SU-DHL-6 (cell line): ENCODE results near the gene IDI2.
A peak's percentile ranks its signal among the peaks of the same experiment; 100 is the strongest.

Experiments used
- H2AFZ ChIP-seq: fragments of 200-600 bp; sonication (generic); 2 replicates; pipeline ENCODE4 v1.6.1; 2014; ENCODE audit warnings: low read depth, mild to moderate bottlenecking, moderate library complexity, mixed read lengths, antibody characterized with exemption, low read length; ENCODE audit not compliant: severe bottlenecking
- H3F3A ChIP-seq: fragments of 200-600 bp; shearing (Covaris generic); 2 replicates; pipeline ENCODE4 v1.6.0; 2016; ENCODE audit warnings: antibody characterized with exemption, mild to moderate bottlenecking; ENCODE audit not compliant: insufficient read depth
- H3K27ac ChIP-seq: fragments of 200-600 bp; sonication (generic); 2 replicates; pipeline ENCODE4 v1.5.1; 2016; ENCODE audit warnings: low read depth, mild to moderate bottlenecking, low read length, moderate library complexity, mixed read lengths
- H3K27me3 ChIP-seq: fragments of 200-600 bp; sonication (generic), shearing (Covaris generic); 2 replicates; pipeline ENCODE4 v1.6.0; 2014; ENCODE audit warnings: mild to moderate bottlenecking, low read length
- H3K36me3 ChIP-seq: fragments of 200-600 bp; sonication (generic); 2 replicates; pipeline ENCODE4 v1.6.1; 2014; ENCODE audit warnings: mild to moderate bottlenecking, low read length, mixed read lengths
- H3K4me2 ChIP-seq: fragments of 300-600, 200-600 bp; shearing (Covaris generic), sonication (generic); 2 replicates; pipeline ENCODE4 v1.6.0; 2014; ENCODE audit warnings: low read length, low read depth, mild to moderate bottlenecking; ENCODE audit not compliant: poor library complexity, severe bottlenecking
- H3K4me3 ChIP-seq: fragments of 200-600 bp; sonication (generic); 2 replicates; pipeline ENCODE4 v1.5.1; 2014; ENCODE audit warnings: antibody characterized with exemption, low read length, mild to moderate bottlenecking, mixed read lengths; ENCODE audit not compliant: insufficient read depth, poor library complexity, severe bottlenecking
- H3K79me2 ChIP-seq: fragments of 200-600 bp; sonication (generic); 2 replicates; pipeline ENCODE4 v1.6.1; 2014; ENCODE audit warnings: mild to moderate bottlenecking, low read length, moderate library complexity; ENCODE audit not compliant: insufficient read depth
- H3K9ac ChIP-seq: fragments of 200-600 bp; sonication (generic); 2 replicates; pipeline ENCODE4 v1.7.0; 2014; ENCODE audit warnings: mild to moderate bottlenecking, low read length
- H3K9me2 ChIP-seq: fragments of 200-600 bp; sonication (generic); replicated peaks from 2 replicates; pipeline ENCODE4 v1.6.1; 2014; ENCODE audit warnings: low read length; ENCODE audit not compliant: insufficient read depth
- H3K9me3 ChIP-seq: fragments of 200-600 bp; sonication (generic); 2 replicates; pipeline ENCODE4 v1.6.1; 2014; ENCODE audit warnings: low read length, mixed read lengths; ENCODE audit not compliant: insufficient read depth
- H4K20me1 ChIP-seq: fragments of 200-600 bp; sonication (generic); 2 replicates; pipeline ENCODE4 v1.6.1; 2014; ENCODE audit warnings: low read depth, mild to moderate bottlenecking, antibody characterized with exemption, low read length, moderate library complexity, mixed read lengths
- EZH2phosphoT487 ChIP-seq: fragments of 200-600 bp; sonication (generic), shearing (Covaris generic); conservative IDR thresholded peaks from 2 replicates; pipeline ENCODE4 v1.6.1; 2018; ENCODE audit warnings: mild to moderate bottlenecking, antibody characterized with exemption, low read length, moderate library complexity, mixed read lengths
- TF ChIP-seq, protein P1 (sequence below): fragments of 200-600 bp; sonication (generic); IDR thresholded peaks from one replicate; pipeline ENCODE4 v1.5.1; 2017; ENCODE audit warnings: antibody characterized with exemption, mild to moderate bottlenecking, low read length, moderate library complexity; ENCODE audit not compliant: insufficient read depth, poor library complexity, severe bottlenecking

The IDI2 gene

DNA sequence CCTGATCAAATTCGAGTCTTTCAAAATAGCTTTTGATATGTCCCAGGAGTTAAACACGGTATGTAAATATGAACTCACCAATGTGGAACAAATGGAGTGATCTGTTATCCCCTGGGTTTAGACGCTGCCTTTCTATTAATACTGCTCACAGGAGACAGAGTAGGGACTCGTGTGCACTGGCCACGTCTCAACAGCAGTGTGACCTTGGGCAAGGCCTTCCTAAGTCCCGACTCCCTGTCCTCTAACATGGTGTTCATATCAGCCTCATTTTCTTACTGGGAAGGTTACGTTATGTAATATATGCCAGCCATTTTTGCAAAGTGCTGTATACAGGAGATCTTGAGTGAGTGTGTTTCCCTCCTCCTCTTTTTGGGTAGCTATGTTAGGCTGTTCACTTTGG, 32.4 kb upstream of the IDI2 start:
- Histone ChIP-seq H3K27me3 (no peaks in the 10 kb centered on the region), H3K36me3 (peaks cover 12% of the 10 kb centered on the region; the same call in 1 of the 2 replicates), H3K9me2 (no peaks in the 10 kb centered on the region), H3K4me2 (peak overlapping the region; percentile 69), H3K27ac (no peak overlapping the region), H3K4me3 (peak overlapping the region; percentile 82), H3K9ac (peak overlapping the region; percentile 86), H3K9me3 (no peaks in the 10 kb centered on the region), H2AFZ (no peak overlapping the region), H3F3A (peaks cover 7% of the 10 kb centered on the region), H4K20me1 (peaks cover 16% of the 10 kb centered on the region; the same call in 1 of the 2 replicates), H3K79me2 (peaks cover 89% of the 10 kb centered on the region)
- TF ChIP-seq, protein P1, sequence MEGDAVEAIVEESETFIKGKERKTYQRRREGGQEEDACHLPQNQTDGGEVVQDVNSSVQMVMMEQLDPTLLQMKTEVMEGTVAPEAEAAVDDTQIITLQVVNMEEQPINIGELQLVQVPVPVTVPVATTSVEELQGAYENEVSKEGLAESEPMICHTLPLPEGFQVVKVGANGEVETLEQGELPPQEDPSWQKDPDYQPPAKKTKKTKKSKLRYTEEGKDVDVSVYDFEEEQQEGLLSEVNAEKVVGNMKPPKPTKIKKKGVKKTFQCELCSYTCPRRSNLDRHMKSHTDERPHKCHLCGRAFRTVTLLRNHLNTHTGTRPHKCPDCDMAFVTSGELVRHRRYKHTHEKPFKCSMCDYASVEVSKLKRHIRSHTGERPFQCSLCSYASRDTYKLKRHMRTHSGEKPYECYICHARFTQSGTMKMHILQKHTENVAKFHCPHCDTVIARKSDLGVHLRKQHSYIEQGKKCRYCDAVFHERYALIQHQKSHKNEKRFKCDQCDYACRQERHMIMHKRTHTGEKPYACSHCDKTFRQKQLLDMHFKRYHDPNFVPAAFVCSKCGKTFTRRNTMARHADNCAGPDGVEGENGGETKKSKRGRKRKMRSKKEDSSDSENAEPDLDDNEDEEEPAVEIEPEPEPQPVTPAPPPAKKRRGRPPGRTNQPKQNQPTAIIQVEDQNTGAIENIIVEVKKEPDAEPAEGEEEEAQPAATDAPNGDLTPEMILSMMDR = no peak
- TF ChIP-seq EZH2phosphoT487 = no peak

DNA sequence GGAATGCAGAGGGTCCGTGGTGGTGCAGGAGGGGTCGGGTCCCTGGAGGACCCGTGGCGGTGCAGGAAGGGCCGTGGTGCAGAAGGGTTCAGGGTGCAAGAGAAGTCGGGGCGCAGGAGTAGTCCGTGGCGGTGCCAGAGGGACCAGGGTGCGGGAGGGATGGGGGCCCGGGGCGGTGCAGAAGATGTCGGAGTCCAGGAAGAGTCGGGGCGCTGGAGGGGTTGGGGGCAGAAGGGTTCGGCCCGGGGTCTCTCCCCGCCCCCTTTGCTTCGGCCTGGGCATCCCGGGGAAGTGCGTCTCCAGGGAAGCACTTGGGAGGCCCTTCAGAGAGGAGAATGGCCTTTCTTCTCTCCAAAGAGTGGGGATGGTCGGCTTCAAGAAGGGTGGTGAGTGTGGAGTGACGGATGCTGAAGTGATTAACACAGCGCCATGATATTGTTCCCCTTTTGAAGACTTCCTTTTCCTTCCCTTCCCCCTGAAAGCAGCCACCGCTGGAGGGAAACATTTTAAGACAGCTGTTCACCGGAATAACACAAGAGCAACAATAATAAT, 31.5 kb upstream of the IDI2 start:
- peak overlapping the region; percentile 10 for H3K27ac ChIP-seq

DNA sequence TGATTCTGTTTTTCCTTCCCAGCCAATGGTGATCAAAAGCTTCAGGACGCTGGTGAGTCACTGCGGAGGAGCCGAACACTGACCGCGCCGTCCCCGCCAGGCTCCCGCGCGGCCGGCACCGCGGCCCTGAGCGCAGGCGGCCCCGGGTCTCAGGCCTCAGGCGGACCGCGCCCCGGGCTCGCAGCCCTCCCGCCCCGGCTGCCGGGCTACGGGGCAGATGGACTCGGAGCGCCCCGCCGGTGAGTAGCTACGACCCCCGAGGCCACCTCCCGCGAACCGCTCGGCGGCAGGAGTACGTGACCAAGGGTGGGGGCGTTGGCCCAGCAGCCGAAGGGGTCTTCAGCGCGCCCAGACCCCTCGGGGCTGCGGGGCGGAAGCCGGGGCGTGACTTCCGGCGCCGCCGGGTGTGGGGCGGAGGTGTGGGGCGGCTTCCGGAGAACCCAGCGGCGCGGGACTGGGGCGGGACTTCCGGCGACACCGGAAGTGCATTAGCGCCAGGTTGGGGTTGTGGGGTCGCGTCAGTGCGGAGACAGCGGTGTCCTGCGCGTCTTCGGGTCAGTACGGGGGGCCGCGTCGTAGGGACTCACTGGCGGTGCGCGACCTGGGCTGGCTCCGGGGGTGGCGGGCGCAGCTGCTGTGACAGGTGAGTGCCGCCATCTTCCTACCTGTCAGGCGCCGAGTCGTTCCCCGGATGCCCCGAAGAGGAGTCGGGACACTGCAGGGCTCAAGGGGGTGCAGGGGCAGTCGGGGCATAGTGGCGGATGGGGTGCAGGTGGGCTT, 30.9 kb upstream of the IDI2 start, which contains the start of gene WDR37:
WDR37 (plus strand) TSS at position 60 of the 780 bp plus-strand sequence. CDS start 15,771 bp downstream, outside the sequence.
- Histone ChIP-seq H3K4me2 (peak within 1 kb of the TSS; percentile 98), H3K9me3 (no peaks in the 10 kb centered on the region), H3K79me2 (peaks cover 93% of the 10 kb centered on the region), H3K9ac (peak within 1 kb of the TSS; percentile 86), H3F3A (peaks cover 7% of the 10 kb centered on the region), H4K20me1 (peaks cover 13% of the 10 kb centered on the region; the same call in 1 of the 2 replicates), H3K27ac (peak within 1 kb of the TSS; percentile 84), H3K4me3 (peak within 1 kb of the TSS; percentile 82), H3K9me2 (no peaks in the 10 kb centered on the region), H3K27me3 (no peaks in the 10 kb centered on the region), H2AFZ (peak within 1 kb of the TSS; percentile 74), H3K36me3 (peaks cover 13% of the 10 kb centered on the region; the same call in 1 of the 2 replicates)
- TF ChIP-seq EZH2phosphoT487 = no peak
- TF ChIP-seq, protein P1 = no peak

More for the DNA sequence above, 31.5 kb upstream of the IDI2 start:
- no peaks in the 10 kb centered on the region for H3K9me2 ChIP-seq
- TF ChIP-seq, protein P1 = no peak
- TF ChIP-seq EZH2phosphoT487 = no peak
- H3K27me3 ChIP-seq = no peaks in the 10 kb centered on the region
- peaks cover 12% of the 10 kb centered on the region; the same call in 1 of the 2 replicates for H3K36me3 ChIP-seq
- peaks cover 15% of the 10 kb centered on the region; the same call in 1 of the 2 replicates for H4K20me1 ChIP-seq
- H3K9me3 ChIP-seq = no peaks in the 10 kb centered on the region
- H3K79me2 ChIP-seq = peaks cover 93% of the 10 kb centered on the region
- peak overlapping the region; percentile 74 for H2AFZ ChIP-seq
- H3K4me2 ChIP-seq = peak overlapping the region; percentile 69
- H3F3A ChIP-seq = peaks cover 7% of the 10 kb centered on the region
- H3K9ac ChIP-seq = peak overlapping the region; percentile 86
- peak overlapping the region; percentile 82 for H3K4me3 ChIP-seq
